HG03342 (cell line): ENCODE data around the gene TUBA4B.

Experiments
- ATAC-seq: cut with Tn5 transposase; IDR thresholded peaks from one replicate; pipeline ENCODE4 v1.9.1; 2021; ENCODE audit warnings: mild to moderate bottlenecking, moderate library complexity; ENCODE audit not compliant: unreplicated experiment

Gene TUBA4B

GRCh38 chr2:219314804-219315468 lies 61.9 kb downstream of the TUBA4B start:
- ATAC-seq, result no peak
